H1 (cell line): Measurements from ENCODE around the gene DENND1A. TPM values are rescaled to one million over a fixed set of nuclear protein-coding genes. Genes with fewer than 3 reads are reported as not detected.
"Not testable (repeated sequence)": the region's sequence is repeated elsewhere in the genome, so short reads cannot be mapped to it uniquely, and the experiment has no call there.

Experiments
- CTCF ChIA-PET: fragments of 300-600 bp; sonication (Branson Sonifier 250); formaldehyde crosslinking; loops from one replicate; lab custom pipeline; 2021; ENCODE audit not compliant: partially characterized antibody; lab: Charles Lee
- POLR2A ChIA-PET: fragments of 300-600 bp; sonication (Branson Sonifier 250); formaldehyde crosslinking; loops from one replicate; lab custom pipeline; 2021; ENCODE audit warnings: inconsistent platforms; ENCODE audit not compliant: partially characterized antibody; lab: Charles Lee
- DNase-seq, 2 experiments: peaks; one replicate each; pipeline versions ENCODE4 v3.0.0 to v3.0.0-alpha.2; 2010 to 2022; ENCODE audit warnings: low spot score in 2 of 2, low read depth in 1 of 2, mixed read lengths in 1 of 2
- FAIRE-seq: peaks from 2 replicates; lab custom pipeline; 2011; peaks lifted over from hg19 to GRCh38; lab: Jason Lieb, UNC
- H2AFZ ChIP-seq: 2 replicates; pipeline ENCODE4 v1.8.1; 2012; ENCODE audit warnings: low read length, inconsistent platforms
- H2AK5ac ChIP-seq: 2 replicates; pipeline ENCODE4 v1.6.1; 2013; ENCODE audit warnings: low read depth, low read length
- H2BK120ac ChIP-seq: replicated peaks from 2 replicates; pipeline ENCODE3; 2013; ENCODE audit warnings: low read depth, low read length, inconsistent platforms
- H2BK12ac ChIP-seq: 2 replicates; pipeline ENCODE4 v1.6.1; 2013; ENCODE audit warnings: low read depth, low read length
- H2BK15ac ChIP-seq: 2 replicates; pipeline ENCODE4 v1.6.1; 2013; ENCODE audit warnings: low read length
- H2BK20ac ChIP-seq: 2 replicates; pipeline ENCODE4 v1.6.1; 2013; ENCODE audit warnings: low read length
- H2BK5ac ChIP-seq: 2 replicates; pipeline ENCODE4 v1.6.1; 2013; ENCODE audit warnings: low read depth, low read length
- H3K14ac ChIP-seq: 2 replicates; pipeline ENCODE4 v1.6.1; 2013; ENCODE audit warnings: inconsistent platforms; ENCODE audit not compliant: insufficient read length
- H3K18ac ChIP-seq: 2 replicates; pipeline ENCODE4 v1.6.1; 2013; ENCODE audit warnings: low read length; ENCODE audit errors: extremely low read depth
- H3K23ac ChIP-seq: 2 replicates; pipeline ENCODE4 v1.6.1; 2013; ENCODE audit warnings: inconsistent platforms; ENCODE audit not compliant: insufficient read length
- H3K23me2 ChIP-seq: 2 replicates; pipeline ENCODE4 v1.6.1; 2013; ENCODE audit warnings: low read depth, low read length
- H3K27ac ChIP-seq: 2 replicates; pipeline ENCODE4 v1.6.1; 2011; ENCODE audit warnings: low read depth, low read length, inconsistent platforms
- H3K27me3 ChIP-seq, 4 experiments: replicated peaks in 1 of 4; 1 replicate in 1 of 4; 2 replicates in 3 of 4; pipeline versions ENCODE4 v1.6.1 to v1.8.1; 2011 to 2013; ENCODE audit warnings: low read length in 3 of 4, mild to moderate bottlenecking in 3 of 4, inconsistent platforms in 2 of 4, mixed read lengths in 2 of 4, moderate library complexity in 1 of 4; ENCODE audit not compliant: control insufficient read depth in 3 of 4, insufficient read depth in 3 of 4; ENCODE audit errors: extremely low read depth in 1 of 4
- H3K36me3 ChIP-seq, 4 experiments: 2 replicates each; pipeline versions ENCODE4 v1.6.1 to v1.8.1; 2011 to 2013; ENCODE audit warnings: mild to moderate bottlenecking in 4 of 4, low read length in 3 of 4, moderate library complexity in 2 of 4, control low read depth in 1 of 4, inconsistent platforms in 1 of 4; ENCODE audit not compliant: insufficient read depth in 4 of 4, control insufficient read depth in 2 of 4
- H3K4ac ChIP-seq: replicated peaks from 2 replicates; pipeline ENCODE3; 2013; ENCODE audit warnings: low read length, low read depth, mixed read lengths, inconsistent platforms; ENCODE audit not compliant: insufficient read length
- H3K4me1 ChIP-seq, 4 experiments: replicated peaks in 1 of 4; 1 replicate in 1 of 4; 2 replicates in 3 of 4; pipeline versions ENCODE4 v1.6.1 to v1.8.1; 2011 to 2013; ENCODE audit warnings: low read length in 3 of 4, inconsistent platforms in 2 of 4, mixed read lengths in 1 of 4; ENCODE audit not compliant: insufficient read depth in 4 of 4, control insufficient read depth in 3 of 4
- H3K4me2 ChIP-seq, 2 experiments: 2 replicates each; pipeline versions ENCODE4 v1.6.1 to v1.8.1; 2011 to 2013; ENCODE audit warnings: low read depth in 2 of 2, low read length in 2 of 2, control low read depth in 1 of 2, inconsistent platforms in 1 of 2, mild to moderate bottlenecking in 1 of 2; ENCODE audit not compliant: insufficient read depth in 1 of 2
- H3K4me3 ChIP-seq, 4 experiments: fragments of 200-600, 300-600 bp in 1 of 4; sonication (generic), shearing (Covaris generic), sonication (Bioruptor Twin) in 1 of 4; 2 replicates each; pipeline versions ENCODE4 v1.5.1 to v1.8.1; 2011 to 2016; ENCODE audit warnings: low read length in 4 of 4, low read depth in 3 of 4, control low read depth in 2 of 4, inconsistent platforms in 2 of 4, mild to moderate bottlenecking in 2 of 4, mixed read lengths in 1 of 4, moderate library complexity in 1 of 4; ENCODE audit not compliant: insufficient read depth in 2 of 4; ENCODE audit errors: extremely low read depth in 1 of 4
- H3K56ac ChIP-seq: replicated peaks from 2 replicates; pipeline ENCODE3; 2013; ENCODE audit warnings: low read depth, mild to moderate bottlenecking, mixed read lengths, low read length, inconsistent platforms; ENCODE audit not compliant: insufficient read length
- H3K79me1 ChIP-seq: 2 replicates; pipeline ENCODE4 v1.6.1; 2013; ENCODE audit warnings: low read depth, low read length, control low read depth
- H3K79me2 ChIP-seq, 2 experiments: 2 replicates each; pipeline versions ENCODE4 v1.6.1 to v1.8.1; 2012 to 2013; ENCODE audit warnings: low read length in 2 of 2, mild to moderate bottlenecking in 2 of 2, inconsistent platforms in 1 of 2; ENCODE audit not compliant: insufficient read depth in 2 of 2, control insufficient read depth in 1 of 2
- H3K9ac ChIP-seq, 4 experiments: replicated peaks in 1 of 4; 1 replicate in 1 of 4; 2 replicates in 3 of 4; pipeline versions ENCODE4 v1.6.1 to v1.8.1; 2011 to 2013; ENCODE audit warnings: low read depth in 3 of 4, low read length in 3 of 4, control low read depth in 2 of 4, mild to moderate bottlenecking in 2 of 4, moderate library complexity in 2 of 4, inconsistent platforms in 1 of 4; ENCODE audit errors: extremely low read depth in 1 of 4
- H3K9me3 ChIP-seq, 2 experiments: 2 replicates each; pipeline versions ENCODE4 v1.6.1 to v1.8.1; 2012 to 2013; ENCODE audit warnings: mild to moderate bottlenecking in 2 of 2, moderate library complexity in 2 of 2, control low read depth in 1 of 2, inconsistent platforms in 1 of 2, low read depth in 1 of 2, low read length in 1 of 2, mixed read lengths in 1 of 2; ENCODE audit not compliant: insufficient read depth in 2 of 2
- H4K20me1 ChIP-seq, 2 experiments: replicated peaks in 1 of 2; 2 replicates each; pipeline versions ENCODE3 to v1.8.1; 2011 to 2013; ENCODE audit warnings: inconsistent platforms in 2 of 2, low read length in 2 of 2, mild to moderate bottlenecking in 1 of 2; ENCODE audit not compliant: insufficient read depth in 2 of 2, control insufficient read depth in 1 of 2
- H4K5ac ChIP-seq: 2 replicates; pipeline ENCODE4 v1.6.1; 2013; ENCODE audit warnings: low read length, low read depth, mixed read lengths, inconsistent platforms; ENCODE audit not compliant: insufficient read length
- H4K8ac ChIP-seq: 2 replicates; pipeline ENCODE4 v1.8.0; 2013; ENCODE audit warnings: mild to moderate bottlenecking, moderate library complexity, low read length, inconsistent platforms; ENCODE audit not compliant: insufficient read depth; ENCODE audit errors: extremely low read depth
- H4K91ac ChIP-seq: replicated peaks from 2 replicates; pipeline ENCODE3; 2013; ENCODE audit warnings: low read length, mixed read lengths, inconsistent platforms; ENCODE audit not compliant: insufficient read length
- CBX5 ChIP-seq: fragments of 300-800, 300-1000 bp; sonication (generic); IDR thresholded peaks from 2 replicates; pipeline ENCODE4 v1.7.1; 2016; ENCODE audit warnings: antibody characterized with exemption, low read length, low read depth
- CREB1 ChIP-seq: IDR thresholded peaks from 2 replicates; pipeline ENCODE4 v1.6.1; 2012; ENCODE audit warnings: inconsistent platforms
- KDM4A ChIP-seq: IDR thresholded peaks from one replicate; pipeline ENCODE4 v1.7.1; 2012; ENCODE audit warnings: low read depth, mild to moderate bottlenecking, moderate library complexity, low read length, inconsistent platforms; ENCODE audit not compliant: severe bottlenecking
- MAFK ChIP-seq: IDR thresholded peaks from 2 replicates; pipeline ENCODE4 v1.6.1; 2012; ENCODE audit warnings: low read depth, mild to moderate bottlenecking, improper control_type of control experiment, low read length
- RBBP5 ChIP-seq: IDR thresholded peaks from 2 replicates; pipeline ENCODE4 v1.7.1; 2012; ENCODE audit warnings: low read depth, mild to moderate bottlenecking, inconsistent platforms, low read length, moderate library complexity, borderline replicate concordance
- WGBS, 2 experiments: shearing (Covaris generic) in 1 of 2; methylation state at CpG; one replicate each; pipeline versions ENCODE4 v1.1.6 to v1.1.7; 2013 to 2015; ENCODE audit warnings: low lambda C conversion rate in 2 of 2, mixed read lengths in 2 of 2, inconsistent platforms in 1 of 2, low coverage in 1 of 2, missing lambda C conversion rate in 1 of 2; ENCODE audit not compliant: insufficient replicate concordance in 2 of 2, insufficient coverage in 1 of 2, insufficient read length in 1 of 2; ENCODE audit errors: extremely low coverage in 1 of 2, missing lambda C conversion rate in 1 of 2; 5-methylcytosine and 5-hydroxymethylcytosine counted together
- polyA plus RNA-seq, 7 experiments: library from polyadenylated mRNA; depleted of rRNA in 3 of 7; stranded (reverse) in 5 of 7; unstranded in 2 of 7; fragments of >200 nt in 5 of 7; fragments of 200-250 nt in 2 of 7; gene quantifications; 1 replicate in 5 of 7; 2 replicates in 1 of 7; 4 replicates in 1 of 7; pipeline versions ENCODE4 v1.2.1 to v1.2.3, GENCODE V29; 2011 to 2013; ENCODE audit warnings: missing spikeins in 2 of 7, mixed read lengths in 2 of 7
- total RNA-seq: library from RNA; stranded (reverse); fragmentation: NEBNext Ultra II Directional; extraction: Animal tissue kit (Norgen Biotek cat#: 25700); gene quantifications from 2 replicates; pipeline ENCODE4 v1.2.1, GENCODE V29; 2021

Gene DENND1A
- total and polyA plus RNA-seq, 2 of the 8 experiments (the other 6 are each of a cell fraction or from before 2014, with no cell fraction given): 24.1 to 26.4 TPM

GRCh38 chr9:123945532-123945931 is 15.6 kb upstream of the DENND1A start (continued):
- TF ChIP-seq CREB1 (no peak), MAFK (no peak), RBBP5 (no peak), CBX5 (no peak), KDM4A (no peak)

- H4K8ac ChIP-seq, H4K5ac ChIP-seq, POLR2A ChIA-PET, FAIRE-seq, H2BK5ac ChIP-seq, H2BK20ac ChIP-seq, H4K20me1 ChIP-seq, H3K27me3 ChIP-seq, H2BK12ac ChIP-seq, DNase-seq, H3K23ac ChIP-seq, H2BK15ac ChIP-seq, H3K36me3 ChIP-seq, H4K91ac ChIP-seq, H3K79me2 ChIP-seq, H3K14ac ChIP-seq, H3K56ac ChIP-seq, H3K4me3 ChIP-seq, H3K4me2 ChIP-seq, H3K23me2 ChIP-seq, H3K9me3 ChIP-seq, H3K27ac ChIP-seq, H3K9ac ChIP-seq, H3K79me1 ChIP-seq, H2AK5ac ChIP-seq, H2AFZ ChIP-seq, H3K4ac ChIP-seq, H3K4me1 ChIP-seq, H2BK120ac ChIP-seq, H3K18ac ChIP-seq, CTCF ChIA-PET: not testable (repeated sequence)
- 83% methylated on average over 7 of the region's 8 CpGs; no CpG with 5 or more reads in 1 of the 2 experiments for WGBS, 2 experiments
Observed at GRCh38 chr9:123944464-123944863, 14.5 kb upstream of the DENND1A start.
